ENCODE results near the gene THEM4.
"Not testable (repeated sequence)": the region's sequence is repeated elsewhere in the genome, so short reads cannot be mapped to it uniquely, and the experiment has no call there.

The THEM4 gene

GRCh38 chr1:151905070-151905442, 4.3 kb downstream of the THEM4 start:
- peak overlapping the region; percentile 44; the same call in 1 of the 2 replicates for H3K27ac ChIP-seq
- peaks cover 65% of the 10 kb centered on the region for H3K9me3 ChIP-seq (ENCODE audit: severe bottlenecking)
- no peak for DNase-seq
- no peak for TF ChIP-seq CTCF (IDR thresholded peaks at IDR 0.05; ENCODE audit: low read depth, low read length)
- H3K36me3 ChIP-seq: peaks cover 4% of the 10 kb centered on the region
- H3K4me3 ChIP-seq (ENCODE audit: low read depth, low read length): no peak overlapping the region
- peaks cover 16% of the 10 kb centered on the region for H3K27me3 ChIP-seq (ENCODE audit: insufficient read depth, low read depth, severe bottlenecking)

- no peak for DNase-seq
- H3K36me3 ChIP-seq: peaks cover 4% of the 10 kb centered on the region
- peaks cover 2% of the 10 kb centered on the region for H3K27me3 ChIP-seq (ENCODE audit: insufficient read depth, low read depth, severe bottlenecking)
- peaks cover 49% of the 10 kb centered on the region for H3K9me3 ChIP-seq (ENCODE audit: severe bottlenecking)
- no peak overlapping the region for H3K27ac ChIP-seq
- TF ChIP-seq CTCF (IDR thresholded peaks at IDR 0.05; ENCODE audit: low read depth, low read length): no peak
- H3K4me3 ChIP-seq (ENCODE audit: low read depth, low read length): no peak overlapping the region
These were observed 6.5 kb downstream of the THEM4 start for GRCh38 chr1:151902858-151903257.

- H3K9me3 ChIP-seq (ENCODE audit: severe bottlenecking): peaks cover 34% of the 10 kb centered on the region
- H3K4me3 ChIP-seq (ENCODE audit: low read depth, low read length); H3K27me3 ChIP-seq (ENCODE audit: insufficient read depth, low read depth, severe bottlenecking); H3K27ac ChIP-seq; H3K36me3 ChIP-seq; DNase-seq: not testable (repeated sequence)
These were observed 8.5 kb downstream of the THEM4 start for GRCh38 chr1:151900804-151901203.

GRCh38 chr1:151898519-151898991, 10.8 kb downstream of the THEM4 start:
- Histone ChIP-seq H3K27ac (no peak overlapping the region), H3K36me3 (no peaks in the 10 kb centered on the region), H3K27me3 (ENCODE audit: insufficient read depth, low read depth, severe bottlenecking) (peaks cover 2% of the 10 kb centered on the region), H3K9me3 (ENCODE audit: severe bottlenecking) (peaks cover 28% of the 10 kb centered on the region), H3K4me3 (ENCODE audit: low read depth, low read length) (no peak overlapping the region)
- no peak for DNase-seq
- TF ChIP-seq CTCF (IDR thresholded peaks at IDR 0.05; ENCODE audit: low read depth, low read length): no peak

GRCh38 chr1:151897991-151898431, 11.3 kb downstream of the THEM4 start:
- no peak for TF ChIP-seq CTCF (IDR thresholded peaks at IDR 0.05; ENCODE audit: low read depth, low read length)
- H3K9me3 ChIP-seq (ENCODE audit: severe bottlenecking): peaks cover 27% of the 10 kb centered on the region
- peaks cover 2% of the 10 kb centered on the region for H3K27me3 ChIP-seq (ENCODE audit: insufficient read depth, low read depth, severe bottlenecking)
- no peak overlapping the region for H3K27ac ChIP-seq
- DNase-seq: no peak
- H3K36me3 ChIP-seq: no peaks in the 10 kb centered on the region
- H3K4me3 ChIP-seq (ENCODE audit: low read depth, low read length): no peak overlapping the region

GRCh38 chr1:151893176-151893924, 16.0 kb downstream of the THEM4 start:
- Histone ChIP-seq H3K36me3 (no peaks in the 10 kb centered on the region), H3K27me3 (ENCODE audit: insufficient read depth, low read depth, severe bottlenecking) (no peaks in the 10 kb centered on the region), H3K9me3 (ENCODE audit: severe bottlenecking) (no peaks in the 10 kb centered on the region), H3K4me3 (ENCODE audit: low read depth, low read length) (no peak overlapping the region), H3K27ac (no peak overlapping the region)
- no peak for DNase-seq
- TF ChIP-seq CTCF (IDR thresholded peaks at IDR 0.05; ENCODE audit: low read depth, low read length): no peak

Measured in WERI-Rb-1 (cell line).